Ascending aorta (tissue), 2 donors: ENCODE measurements around the gene PLEKHH3. TPM values are rescaled to one million over a fixed set of nuclear protein-coding genes. Genes with fewer than 3 reads are reported as not detected.
A peak's percentile ranks its signal among the peaks of the same experiment; 100 is the strongest.

Source experiments
- DNase-seq, 2 donors: peaks; one replicate each; pipeline ENCODE4 v3.0.0-alpha.2; 2019; ENCODE audit warnings: low spot score in 2 of 2
- H3K27ac ChIP-seq, 2 donors: fragments of 200-600 bp; sonication (generic); one replicate each; pipeline ENCODE4 v1.5.1; 2016 to 2017; ENCODE audit warnings: mild to moderate bottlenecking in 1 of 2
- H3K27me3 ChIP-seq: fragments of 200-600 bp; sonication (generic); one replicate; pipeline ENCODE4 v1.5.1; 2017
- H3K36me3 ChIP-seq, 2 donors: fragments of 200-600 bp; sonication (generic); one replicate each; pipeline ENCODE4 v1.5.1; 2016
- H3K4me1 ChIP-seq, 2 donors: fragments of 200-600 bp; sonication (generic); one replicate each; pipeline ENCODE4 v1.5.1; 2016 to 2017; ENCODE audit warnings: mild to moderate bottlenecking in 1 of 2
- H3K4me3 ChIP-seq, 2 donors: fragments of 200-600 bp; sonication (generic); one replicate each; pipeline ENCODE4 v1.5.1; 2016 to 2017; ENCODE audit warnings: mild to moderate bottlenecking in 1 of 2
- H3K9me3 ChIP-seq, 2 donors: fragments of 200-600 bp; sonication (generic); one replicate each; pipeline ENCODE4 v1.5.1; 2016
- intact Hi-C: fragments of 100-400 bp; cut with DNase I; formaldehyde crosslinking; loops from one replicate; pipeline ENCODE4 v1.15.1; 2023
- total RNA-seq: library from RNA; depleted of rRNA; stranded (reverse); fragments of >200 nt; gene quantifications from one replicate; pipeline ENCODE4 v1.1.0, GENCODE V29; 2016
- TF ChIP-seq, protein P1 (sequence below), 3 experiments: fragments of 200-600 bp in 2 of 3; fragments of 450-650 bp in 1 of 3; sonication (generic) in 2 of 3; IDR thresholded peaks; one replicate each; pipeline ENCODE4 v1.5.1; 2016 to 2019; ENCODE audit warnings: antibody characterized with exemption in 3 of 3, mild to moderate bottlenecking in 1 of 3, moderate library complexity in 1 of 3

Gene PLEKHH3
- total RNA-seq, 1 donor from 2014 or later = 105 TPM

DNA sequence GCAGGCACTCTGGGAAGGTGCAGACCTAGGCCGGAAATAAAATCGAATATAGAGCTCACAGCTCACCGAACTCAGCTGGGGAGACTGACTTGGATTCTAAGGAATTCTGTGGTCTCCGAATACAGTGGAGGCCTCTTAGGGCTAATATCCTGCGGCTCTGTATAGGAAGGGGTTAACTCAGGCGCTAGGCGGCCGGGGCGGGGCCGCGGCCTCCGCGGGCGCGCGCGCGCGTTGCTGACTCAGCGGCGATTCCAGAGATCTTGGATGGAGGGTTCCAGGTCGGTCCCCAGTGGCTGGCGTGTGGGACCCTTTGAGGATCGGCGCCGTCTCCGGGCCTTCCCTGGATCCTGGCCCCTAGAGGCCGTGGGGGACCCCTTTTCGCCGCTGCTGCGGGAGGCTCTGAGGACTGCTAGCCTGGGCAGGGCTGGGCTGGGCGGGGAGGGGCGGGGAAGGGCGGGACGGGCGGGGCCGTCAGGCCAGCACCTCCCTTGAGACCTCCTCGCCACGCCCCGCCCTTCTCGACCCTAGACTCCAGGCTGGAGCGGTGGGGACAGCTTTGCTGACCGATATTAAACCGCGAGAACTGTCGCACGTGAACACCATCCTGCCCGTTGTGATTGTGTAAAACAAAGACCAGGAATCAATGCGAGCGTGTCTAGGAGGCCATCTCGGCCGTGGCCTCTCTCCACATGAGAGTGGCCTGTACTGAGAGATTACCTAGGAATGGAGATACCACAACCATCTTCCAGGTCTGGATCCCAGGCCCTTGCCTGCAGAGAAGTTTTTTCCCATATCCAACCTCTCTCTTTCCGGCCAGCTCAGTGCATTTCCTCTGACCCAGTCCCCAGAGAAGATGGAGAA lies 1.4 kb upstream of the PLEKHH3 start:
- intact Hi-C loops = loop anchor here (1.0 to 5.0 kb wide), 6 partner anchors 19 to 255 kb away; partner anchors contain the start of genes BECN1, CAVIN1, COASY and RETREG3
- DNase-seq = peak; percentile 71 to 94
- Histone ChIP-seq H3K36me3 (peaks cover 0 to 3% of the 10 kb centered on the region in 2 donors), H3K4me3 (peak overlapping the region; percentile 77 to 81), H3K4me1 (peaks cover 36 to 55% of the 10 kb centered on the region in 2 donors), H3K27ac (peak overlapping the region; percentile 94 to 95), H3K27me3 (no peaks in the 10 kb centered on the region), H3K9me3 (no peaks in the 10 kb centered on the region)
- TF ChIP-seq, protein P1, sequence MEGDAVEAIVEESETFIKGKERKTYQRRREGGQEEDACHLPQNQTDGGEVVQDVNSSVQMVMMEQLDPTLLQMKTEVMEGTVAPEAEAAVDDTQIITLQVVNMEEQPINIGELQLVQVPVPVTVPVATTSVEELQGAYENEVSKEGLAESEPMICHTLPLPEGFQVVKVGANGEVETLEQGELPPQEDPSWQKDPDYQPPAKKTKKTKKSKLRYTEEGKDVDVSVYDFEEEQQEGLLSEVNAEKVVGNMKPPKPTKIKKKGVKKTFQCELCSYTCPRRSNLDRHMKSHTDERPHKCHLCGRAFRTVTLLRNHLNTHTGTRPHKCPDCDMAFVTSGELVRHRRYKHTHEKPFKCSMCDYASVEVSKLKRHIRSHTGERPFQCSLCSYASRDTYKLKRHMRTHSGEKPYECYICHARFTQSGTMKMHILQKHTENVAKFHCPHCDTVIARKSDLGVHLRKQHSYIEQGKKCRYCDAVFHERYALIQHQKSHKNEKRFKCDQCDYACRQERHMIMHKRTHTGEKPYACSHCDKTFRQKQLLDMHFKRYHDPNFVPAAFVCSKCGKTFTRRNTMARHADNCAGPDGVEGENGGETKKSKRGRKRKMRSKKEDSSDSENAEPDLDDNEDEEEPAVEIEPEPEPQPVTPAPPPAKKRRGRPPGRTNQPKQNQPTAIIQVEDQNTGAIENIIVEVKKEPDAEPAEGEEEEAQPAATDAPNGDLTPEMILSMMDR (IDR thresholded peaks at IDR 0.05) = no peak

DNA sequence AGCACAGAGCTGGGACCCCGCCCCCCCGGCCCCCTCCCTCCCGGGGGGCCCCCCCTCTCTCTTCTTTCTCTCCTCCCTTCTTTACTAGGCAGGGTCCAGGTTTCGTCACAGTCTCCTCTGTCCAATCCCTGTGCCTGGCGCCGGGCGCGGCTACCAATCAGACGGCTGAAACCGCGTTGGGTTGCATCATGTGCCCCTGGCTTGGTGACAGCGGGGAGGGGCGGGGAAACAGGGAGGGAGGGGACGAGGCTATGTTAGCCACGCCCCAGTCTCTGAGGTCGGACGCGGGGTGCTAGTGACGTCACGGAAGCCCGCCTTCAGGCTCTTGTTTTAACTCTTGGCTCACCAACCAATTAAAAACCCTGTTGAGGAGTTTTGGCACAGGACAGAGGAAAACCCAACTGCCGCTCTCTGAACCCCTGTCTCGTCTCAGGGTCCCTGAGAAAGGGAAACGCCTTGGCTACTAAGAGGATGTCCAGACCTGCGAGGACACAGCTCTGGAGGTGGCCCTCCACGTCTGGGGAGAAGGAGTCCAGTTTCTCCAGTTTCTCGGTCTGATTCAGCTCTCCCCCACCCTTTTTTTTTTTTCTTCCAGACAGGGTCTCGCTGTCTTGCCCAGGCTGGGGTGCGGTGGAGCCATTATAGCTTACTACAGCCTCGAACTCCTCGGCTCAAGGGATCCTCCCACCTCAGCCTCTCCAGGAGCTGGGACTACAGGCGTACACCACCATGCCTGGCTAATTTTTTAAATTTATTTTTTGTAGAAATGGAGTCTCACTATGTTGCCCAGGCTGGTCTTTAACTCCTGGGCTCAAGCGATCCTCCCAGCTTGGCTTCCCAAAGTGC lies 441 bp upstream of the PLEKHH3 start:
- peaks cover 7 to 9% of the 10 kb centered on the region in 2 donors for H3K36me3 ChIP-seq
- H3K27me3 ChIP-seq = no peaks in the 10 kb centered on the region
- peak overlapping the region; percentile 94 to 95 for H3K27ac ChIP-seq
- H3K4me1 ChIP-seq = peaks cover 36 to 52% of the 10 kb centered on the region in 2 donors
- intact Hi-C loops = loop anchor here (1.0 to 5.0 kb wide), 5 partner anchors 18 to 254 kb away; partner anchors contain the start of genes BECN1, CAVIN1, COASY and TUBG2
- no peaks in the 10 kb centered on the region for H3K9me3 ChIP-seq
- TF ChIP-seq, protein P1 (IDR thresholded peaks at IDR 0.05) = no peak
- peak; percentile 99 to 100 for DNase-seq
- H3K4me3 ChIP-seq = peak overlapping the region; percentile 77 to 94

DNA sequence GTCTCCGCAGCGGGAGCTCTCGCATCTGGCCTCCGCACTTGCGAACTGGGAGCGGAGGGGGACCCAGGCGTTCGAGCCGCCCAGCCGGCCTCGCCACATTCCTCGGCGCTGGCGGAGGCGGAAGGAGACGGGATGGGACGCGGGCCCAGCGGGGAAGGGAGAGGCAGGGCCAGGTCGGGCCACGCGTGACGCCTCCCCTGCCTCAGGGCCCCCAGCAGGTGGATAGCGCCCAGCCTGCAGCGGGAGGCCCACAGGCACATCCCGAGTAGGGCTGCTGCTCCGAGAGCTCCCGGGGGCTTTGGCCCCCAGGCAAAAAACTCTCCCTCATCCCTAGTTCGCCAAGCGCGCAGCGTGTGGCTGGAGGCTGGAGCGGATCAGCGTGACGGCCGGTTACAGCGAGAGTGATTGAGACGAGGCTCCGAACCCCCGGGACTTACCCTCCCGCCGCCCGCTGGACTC lies 800 bp downstream of the PLEKHH3 start:
- H3K4me1 ChIP-seq = peaks cover 29 to 45% of the 10 kb centered on the region in 2 donors
- intact Hi-C loops = loop anchor here (2.0 to 5.0 kb wide), 4 partner anchors 114 to 253 kb away; partner anchors contain the start of genes BECN1, CAVIN1 and COASY
- H3K4me3 ChIP-seq = peak overlapping the region; percentile 67 to 94
- peak overlapping the region; percentile 86 to 94 for H3K27ac ChIP-seq
- TF ChIP-seq, protein P1 (IDR thresholded peaks at IDR 0.05) = no peak
- H3K27me3 ChIP-seq = no peaks in the 10 kb centered on the region
- peaks cover 20 to 22% of the 10 kb centered on the region in 2 donors for H3K36me3 ChIP-seq
- DNase-seq = peak in 1 of 2 donors; percentile 78
- H3K9me3 ChIP-seq = no peaks in the 10 kb centered on the region

DNA sequence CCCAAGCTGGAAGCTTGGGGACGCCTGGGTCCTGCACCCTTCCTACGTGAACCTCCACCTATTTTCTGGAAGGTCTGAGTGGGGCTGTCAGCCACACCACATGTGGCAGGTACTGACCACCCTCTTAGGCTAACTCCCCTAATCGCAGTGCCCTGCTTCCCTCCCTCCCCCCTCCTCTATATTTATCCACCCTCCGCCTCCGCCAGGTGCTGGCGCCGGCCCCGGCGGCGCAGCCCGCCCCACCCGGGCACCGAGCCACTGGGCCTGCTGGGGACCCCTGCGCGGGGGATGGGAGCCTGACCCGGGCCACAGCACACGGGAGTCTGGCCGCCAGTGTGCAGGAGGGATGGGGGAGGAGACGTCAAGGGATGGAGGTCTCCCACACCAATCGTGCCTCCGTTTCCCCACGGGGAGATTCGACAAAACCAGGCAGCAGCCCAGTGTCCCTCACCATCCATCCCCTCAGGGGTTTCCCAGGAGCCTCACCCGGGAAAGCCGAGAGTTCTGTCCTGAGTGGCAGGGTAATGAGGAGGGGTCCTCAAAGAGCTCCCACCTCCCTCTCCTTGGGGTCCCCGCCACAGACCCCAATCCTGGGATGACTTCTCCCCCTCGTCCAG lies 1.3 kb downstream of the PLEKHH3 start:
- intact Hi-C loops = loop anchor here (5.0 kb wide), 3 partner anchors 113 to 158 kb away; partner anchors contain the start of genes BECN1 and COASY
- H3K27ac ChIP-seq = peak overlapping the region; percentile 86 to 94
- peak in 1 of 2 donors; percentile 64 for DNase-seq
- no peaks in the 10 kb centered on the region for H3K9me3 ChIP-seq
- peaks cover 25 to 27% of the 10 kb centered on the region in 2 donors for H3K36me3 ChIP-seq
- TF ChIP-seq, protein P1 (IDR thresholded peaks at IDR 0.05) = no peak
- H3K4me1 ChIP-seq = peaks cover 28 to 41% of the 10 kb centered on the region in 2 donors
- peak overlapping the region; percentile 67 to 94 for H3K4me3 ChIP-seq
- no peaks in the 10 kb centered on the region for H3K27me3 ChIP-seq
